CD4-positive, alpha-beta T cell (primary cell): ENCODE measurements around the gene ZNF865. TPM values are rescaled to one million over a fixed set of nuclear protein-coding genes. Genes with fewer than 3 reads are reported as not detected.

Experiments
- ATAC-seq: fragments of 200-7000 bp; cut with Tn5 transposase; one replicate; pipeline ENCODE4 v1.10.0; 2022; ENCODE audit warnings: mild to moderate bottlenecking; ENCODE audit not compliant: poor library complexity
- CTCF ChIA-PET: fragments of 350-600 bp; sonication (Branson Sonifier 250); formaldehyde crosslinking; loops from one replicate; lab custom pipeline; 2021; ENCODE audit warnings: antibody characterized with exemption, inconsistent platforms; lab: Charles Lee
- POLR2A ChIA-PET: fragments of 350-600 bp; sonication (Branson Sonifier 250); formaldehyde crosslinking; loops from one replicate; lab custom pipeline; 2021; ENCODE audit warnings: antibody characterized with exemption, inconsistent platforms; lab: Charles Lee
- DNase-seq, 14 experiments: peaks; one replicate each; pipeline ENCODE4 v3.0.0-alpha.2; 2013 to 2020; ENCODE audit warnings: mixed read lengths in 2 of 14
- H3K27ac ChIP-seq, 2 donors: one replicate each; pipeline versions ENCODE4 v1.5.1 to v1.7.0; 2013; ENCODE audit warnings: low read length in 2 of 2, low read depth in 1 of 2, mild to moderate bottlenecking in 1 of 2
- H3K27me3 ChIP-seq, 2 experiments: 1 replicate in 1 of 2; 2 replicates in 1 of 2; pipeline versions ENCODE4 v1.6.1 to v1.7.0; 2013; ENCODE audit warnings: low read length in 2 of 2, control low read depth in 1 of 2, mild to moderate bottlenecking in 1 of 2, moderate library complexity in 1 of 2; ENCODE audit not compliant: insufficient read depth in 2 of 2, control insufficient read depth in 1 of 2
- H3K36me3 ChIP-seq: one replicate; pipeline ENCODE4 v1.6.1; 2013; ENCODE audit warnings: low read length, control low read depth; ENCODE audit not compliant: insufficient read depth
- H3K4me1 ChIP-seq: one replicate; pipeline ENCODE4 v1.6.1; 2013; ENCODE audit warnings: low read length, control low read depth; ENCODE audit not compliant: insufficient read depth
- H3K4me3 ChIP-seq: one replicate; pipeline ENCODE4 v1.5.1; 2013; ENCODE audit warnings: mild to moderate bottlenecking, low read length, moderate library complexity
- H3K9me3 ChIP-seq, 2 experiments: 1 replicate in 1 of 2; 2 replicates in 1 of 2; pipeline versions ENCODE4 v1.6.1 to v1.7.0; 2013; ENCODE audit warnings: low read length in 2 of 2, mild to moderate bottlenecking in 2 of 2, control low read depth in 1 of 2, moderate library complexity in 1 of 2; ENCODE audit not compliant: control insufficient read depth in 1 of 2, insufficient read depth in 1 of 2
- H3K27ac Mint-ChIP-seq: one replicate; pipeline ENCODE4 v1.8.0; 2020; ENCODE audit warnings: mixed read lengths
- H3K27me3 Mint-ChIP-seq: one replicate; pipeline ENCODE4 v1.8.0; 2021; ENCODE audit warnings: mixed read lengths
- H3K36me3 Mint-ChIP-seq: one replicate; pipeline ENCODE4 v1.8.0; 2021; ENCODE audit warnings: low read depth, mixed read lengths
- H3K4me1 Mint-ChIP-seq: one replicate; pipeline ENCODE4 v1.8.0; 2021; ENCODE audit warnings: low read depth, mixed read lengths
- H3K4me3 Mint-ChIP-seq: one replicate; pipeline ENCODE4 v1.8.0; 2020; ENCODE audit warnings: mild to moderate bottlenecking, mixed read lengths
- H3K9me3 Mint-ChIP-seq: one replicate; pipeline ENCODE4 v1.8.0; 2020; ENCODE audit warnings: mixed read lengths
- CTCF ChIP-seq: fragments of 200-600 bp; IDR thresholded peaks from one replicate; pipeline ENCODE4 v1.8.0; 2022; ENCODE audit warnings: antibody characterized with exemption, mild to moderate bottlenecking
- intact Hi-C, 2 experiments: fragments of 100-400 bp; cut with DNase I in 1 of 2; cut with micrococcal nuclease in 1 of 2; formaldehyde crosslinking; loops; one replicate each; pipeline versions ENCODE4 v1.15.1 to v1.9.0; 2023 to 2025; cut with DNase I, micrococcal nuclease
- polyA plus RNA-seq, 2 donors: library from polyadenylated mRNA; unstranded; fragments of 120-200 nt; gene quantifications; one replicate each; pipeline ENCODE4 v1.2.1, GENCODE V29; 2013
- total RNA-seq, 174 experiments: library from RNA in 2 of 174; stranded (reverse) in 2 of 174; gene quantifications; one replicate each; pipeline ENCODE4 v1.2.3 and lab custom pipeline; 2021 to 2026

The ZNF865 gene
- total RNA-seq (10 to 100 TPM; 12.0 to 12.9 TPM), total RNA-seq (lab: John Stamatoyannopoulos, UW) (1.9 to 45.2 (median 7.9) reads per million in 172 experiments)
- 13.2 TPM for polyA plus RNA-seq (2013, experiment 1 of 2)
- polyA plus RNA-seq (2013, experiment 2 of 2), result 12.7 TPM

GRCh38 chr19:55605637-55606470 lies at the start of gene ZNF865:
Gene ZNF865, plus strand, starts transcription at chr19:55605647. Its CDS starts 7,972 bp downstream, at chr19:55613619.
- Histone ChIP-seq H3K27me3 (no peaks in the 10 kb centered on the region), H3K27ac (peak within 1 kb of the TSS; percentile 85 to 92), H3K36me3 (peaks cover 16% of the 10 kb centered on the region), H3K4me3 (peak within 1 kb of the TSS; percentile 86), H3K9me3 (no peaks in the 10 kb centered on the region), H3K4me1 (peaks cover 41% of the 10 kb centered on the region)
- TF ChIP-seq CTCF, result peak; percentile 73
- DNase-seq (peak; percentile 52 to 88 (median 59)), ATAC-seq (peak; percentile 47)
- Mint-ChIP-seq H3K4me3 (peak within 1 kb of the TSS; percentile 96), H3K4me1 (peaks cover 60% of the 10 kb centered on the region), H3K9me3 (no peaks in the 10 kb centered on the region), H3K27ac (peak within 1 kb of the TSS; percentile 84), H3K36me3 (peaks cover 57% of the 10 kb centered on the region), H3K27me3 (no peaks in the 10 kb centered on the region)
- intact Hi-C loops, result loop anchor here (1.0 to 10.0 kb wide), 8 partner anchors 17 to 487 kb away; partner anchors contain the start of genes PPP6R1 (in 1 of the 2), UBE2S (in 1 of the 2) and ZNF784 (in 1 of the 2)
- ChIA-PET CTCF (interaction anchor here (0.6 to 4.2 kb wide), 18 partner anchors 8 to 465 kb away, joined by 3 to 60 read pairs (median 4); partner anchors contain the start of genes CCDC106, ISOC2, ZNF579 and ZNF628), POLR2A (interaction anchor here (0.7 to 2.7 kb wide), 14 partner anchors 10 to 267 kb away, joined by 3 to 50 read pairs (median 5); partner anchors contain the start of genes U2AF2, ZNF579, ZNF581 and ZNF784)

GRCh38 chr19:55559684-55560083 lies 45.8 kb upstream of the ZNF865 start:
- Histone ChIP-seq H3K4me3 (no peak overlapping the region), H3K27me3 (peaks cover 0 to 2% of the 10 kb centered on the region in 2 experiments), H3K4me1 (no peaks in the 10 kb centered on the region), H3K9me3 (peaks cover 0 to 5% of the 10 kb centered on the region in 2 experiments), H3K27ac (no peak overlapping the region), H3K36me3 (no peaks in the 10 kb centered on the region)
- no peak for DNase-seq
- CTCF ChIA-PET, result interaction anchor here (0.7 kb wide), 1 partner anchor 61 kb away, joined by 3 read pairs; no protein-coding TSS in a partner anchor
- intact Hi-C loops, result no loop called here
- Mint-ChIP-seq H3K27ac (no peak overlapping the region), H3K27me3 (peaks cover 4% of the 10 kb centered on the region), H3K4me3 (no peak overlapping the region), H3K36me3 (no peaks in the 10 kb centered on the region), H3K9me3 (no peaks in the 10 kb centered on the region), H3K4me1 (no peaks in the 10 kb centered on the region)
- POLR2A ChIA-PET, result no interaction called here
- no peak for TF ChIP-seq CTCF
- no peak for ATAC-seq

GRCh38 chr19:55563261-55563690 lies 42.2 kb upstream of the ZNF865 start:
- CTCF ChIA-PET, result no interaction called here
- no peaks in the 10 kb centered on the region for H3K9me3 Mint-ChIP-seq
- no peaks in the 10 kb centered on the region for H3K36me3 ChIP-seq
- ATAC-seq, result no peak
- peaks cover 0 to 5% of the 10 kb centered on the region in 2 experiments for H3K9me3 ChIP-seq
- H3K27me3 ChIP-seq, result peaks cover 0 to 2% of the 10 kb centered on the region in 2 experiments
- no peak overlapping the region for H3K4me3 ChIP-seq
- intact Hi-C loops, result no loop called here
- H3K27ac Mint-ChIP-seq, result no peak overlapping the region
- no peak for DNase-seq
- no peak overlapping the region for H3K4me3 Mint-ChIP-seq
- no peaks in the 10 kb centered on the region for H3K4me1 ChIP-seq
- no peaks in the 10 kb centered on the region for H3K36me3 Mint-ChIP-seq
- H3K27me3 Mint-ChIP-seq, result peaks cover 13% of the 10 kb centered on the region
- TF ChIP-seq CTCF, result no peak
- POLR2A ChIA-PET, result no interaction called here
- no peak overlapping the region for H3K27ac ChIP-seq
- no peaks in the 10 kb centered on the region for H3K4me1 Mint-ChIP-seq
